Measurements from ENCODE around the gene DRAP1. TPM values are rescaled to one million over a fixed set of nuclear protein-coding genes. Genes with fewer than 3 reads are reported as not detected.
A peak's percentile ranks its signal among the peaks of the same experiment; 100 is the strongest.

The DRAP1 gene
- total RNA-seq, 1 experiment from 2014 or later: 114 TPM

DNA sequence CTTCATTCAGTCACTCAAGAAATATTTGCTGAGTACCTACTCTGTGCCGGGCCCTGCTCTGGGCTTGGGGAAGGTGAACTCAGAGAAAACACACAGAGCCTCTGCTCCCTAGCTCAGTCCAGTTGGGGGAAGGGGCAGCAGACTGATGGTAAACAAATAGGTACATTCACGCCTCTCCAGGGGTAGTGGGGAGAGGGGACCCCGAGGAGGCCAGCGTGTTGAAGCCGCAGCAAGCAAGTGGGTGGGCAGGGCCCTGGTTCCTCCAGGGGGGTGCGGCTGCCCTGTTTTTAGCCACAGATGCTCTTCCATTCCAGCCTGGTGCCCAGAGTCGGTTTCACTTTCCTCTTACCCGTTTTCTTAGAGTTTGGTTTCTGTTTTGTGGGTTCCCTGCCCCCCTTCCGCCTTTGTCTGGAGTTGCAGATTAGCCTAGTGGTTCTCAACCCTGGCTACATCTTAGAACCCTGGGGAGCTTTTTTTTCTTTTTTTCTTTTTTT, 8.7 kb downstream of the DRAP1 start (continued):
- TF ChIP-seq, protein P1, sequence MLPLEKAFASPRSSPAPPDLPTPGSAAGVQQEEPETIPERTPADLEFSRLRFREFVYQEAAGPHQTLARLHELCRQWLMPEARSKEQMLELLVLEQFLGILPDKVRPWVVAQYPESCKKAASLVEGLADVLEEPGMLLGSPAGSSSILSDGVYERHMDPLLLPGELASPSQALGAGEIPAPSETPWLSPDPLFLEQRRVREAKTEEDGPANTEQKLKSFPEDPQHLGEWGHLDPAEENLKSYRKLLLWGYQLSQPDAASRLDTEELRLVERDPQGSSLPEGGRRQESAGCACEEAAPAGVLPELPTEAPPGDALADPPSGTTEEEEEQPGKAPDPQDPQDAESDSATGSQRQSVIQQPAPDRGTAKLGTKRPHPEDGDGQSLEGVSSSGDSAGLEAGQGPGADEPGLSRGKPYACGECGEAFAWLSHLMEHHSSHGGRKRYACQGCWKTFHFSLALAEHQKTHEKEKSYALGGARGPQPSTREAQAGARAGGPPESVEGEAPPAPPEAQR (CRISPR knock-in tag; IDR thresholded peaks at IDR 0.05): no peak
- TF ChIP-seq OVOL2 (CRISPR knock-in tag; IDR thresholded peaks at IDR 0.05; ENCODE audit: borderline replicate concordance) (no peak), TEAD1 (CRISPR knock-in tag; IDR thresholded peaks at IDR 0.05) (no peak), JAZF1 (CRISPR knock-in tag; IDR thresholded peaks at IDR 0.05) (no peak), CREM (CRISPR knock-in tag; IDR thresholded peaks at IDR 0.05) (no peak), TCF7 (CRISPR knock-in tag; IDR thresholded peaks at IDR 0.05; ENCODE audit: low read depth) (no peak), ETV6 (CRISPR knock-in tag; IDR thresholded peaks at IDR 0.05) (no peak)
- TF ChIP-seq, protein P2, sequence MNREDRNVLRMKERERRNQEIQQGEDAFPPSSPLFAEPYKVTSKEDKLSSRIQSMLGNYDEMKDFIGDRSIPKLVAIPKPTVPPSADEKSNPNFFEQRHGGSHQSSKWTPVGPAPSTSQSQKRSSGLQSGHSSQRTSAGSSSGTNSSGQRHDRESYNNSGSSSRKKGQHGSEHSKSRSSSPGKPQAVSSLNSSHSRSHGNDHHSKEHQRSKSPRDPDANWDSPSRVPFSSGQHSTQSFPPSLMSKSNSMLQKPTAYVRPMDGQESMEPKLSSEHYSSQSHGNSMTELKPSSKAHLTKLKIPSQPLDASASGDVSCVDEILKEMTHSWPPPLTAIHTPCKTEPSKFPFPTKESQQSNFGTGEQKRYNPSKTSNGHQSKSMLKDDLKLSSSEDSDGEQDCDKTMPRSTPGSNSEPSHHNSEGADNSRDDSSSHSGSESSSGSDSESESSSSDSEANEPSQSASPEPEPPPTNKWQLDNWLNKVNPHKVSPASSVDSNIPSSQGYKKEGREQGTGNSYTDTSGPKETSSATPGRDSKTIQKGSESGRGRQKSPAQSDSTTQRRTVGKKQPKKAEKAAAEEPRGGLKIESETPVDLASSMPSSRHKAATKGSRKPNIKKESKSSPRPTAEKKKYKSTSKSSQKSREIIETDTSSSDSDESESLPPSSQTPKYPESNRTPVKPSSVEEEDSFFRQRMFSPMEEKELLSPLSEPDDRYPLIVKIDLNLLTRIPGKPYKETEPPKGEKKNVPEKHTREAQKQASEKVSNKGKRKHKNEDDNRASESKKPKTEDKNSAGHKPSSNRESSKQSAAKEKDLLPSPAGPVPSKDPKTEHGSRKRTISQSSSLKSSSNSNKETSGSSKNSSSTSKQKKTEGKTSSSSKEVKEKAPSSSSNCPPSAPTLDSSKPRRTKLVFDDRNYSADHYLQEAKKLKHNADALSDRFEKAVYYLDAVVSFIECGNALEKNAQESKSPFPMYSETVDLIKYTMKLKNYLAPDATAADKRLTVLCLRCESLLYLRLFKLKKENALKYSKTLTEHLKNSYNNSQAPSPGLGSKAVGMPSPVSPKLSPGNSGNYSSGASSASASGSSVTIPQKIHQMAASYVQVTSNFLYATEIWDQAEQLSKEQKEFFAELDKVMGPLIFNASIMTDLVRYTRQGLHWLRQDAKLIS (CRISPR knock-in tag; IDR thresholded peaks at IDR 0.05; ENCODE audit: borderline replicate concordance): no peak

DNA sequence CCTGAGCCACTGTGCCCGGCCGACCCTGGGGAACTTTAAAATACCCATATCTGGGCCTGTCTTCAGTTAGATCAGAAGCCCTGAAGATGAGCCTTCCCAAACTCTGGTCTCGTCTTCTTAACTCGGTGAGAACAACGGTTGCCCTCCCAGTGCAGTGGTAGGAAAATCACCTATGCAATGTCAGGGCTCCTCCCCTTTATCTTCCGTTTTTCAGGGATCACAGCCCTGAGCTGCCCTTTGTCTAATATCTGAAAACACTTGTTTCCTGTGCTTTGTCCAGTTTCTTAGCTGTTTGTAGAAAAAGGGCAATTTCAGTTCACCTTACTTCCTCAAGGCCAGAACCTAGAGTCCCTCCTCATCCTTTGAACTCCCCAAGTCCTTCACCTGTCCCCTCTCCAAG, 9.4 kb downstream of the DRAP1 start:
- Mint-ChIP-seq H3K4me1 (peaks cover 17% of the 10 kb centered on the region), H3K27ac (peak overlapping the region; percentile 6), H3K27me3 (ENCODE audit: low read depth) (no peaks in the 10 kb centered on the region), H3K36me3 (no peaks in the 10 kb centered on the region), H3K4me3 (no peak overlapping the region), H3K9me3 (no peaks in the 10 kb centered on the region)
- TF ChIP-seq, protein P3, sequence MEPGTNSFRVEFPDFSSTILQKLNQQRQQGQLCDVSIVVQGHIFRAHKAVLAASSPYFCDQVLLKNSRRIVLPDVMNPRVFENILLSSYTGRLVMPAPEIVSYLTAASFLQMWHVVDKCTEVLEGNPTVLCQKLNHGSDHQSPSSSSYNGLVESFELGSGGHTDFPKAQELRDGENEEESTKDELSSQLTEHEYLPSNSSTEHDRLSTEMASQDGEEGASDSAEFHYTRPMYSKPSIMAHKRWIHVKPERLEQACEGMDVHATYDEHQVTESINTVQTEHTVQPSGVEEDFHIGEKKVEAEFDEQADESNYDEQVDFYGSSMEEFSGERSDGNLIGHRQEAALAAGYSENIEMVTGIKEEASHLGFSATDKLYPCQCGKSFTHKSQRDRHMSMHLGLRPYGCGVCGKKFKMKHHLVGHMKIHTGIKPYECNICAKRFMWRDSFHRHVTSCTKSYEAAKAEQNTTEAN (CRISPR knock-in tag; IDR thresholded peaks at IDR 0.05): no peak
- TF ChIP-seq TP53 (CRISPR knock-in tag; IDR thresholded peaks at IDR 0.05): no peak
- no peak for TF ChIP-seq ZBTB21 (CRISPR knock-in tag; IDR thresholded peaks at IDR 0.05; ENCODE audit: borderline replicate concordance)
- no peak for TF ChIP-seq NR3C1 (CRISPR knock-in tag; conservative IDR thresholded peaks at IDR 0.05; ENCODE audit: low read depth)
- TF ChIP-seq TCF7 (CRISPR knock-in tag; IDR thresholded peaks at IDR 0.05; ENCODE audit: low read depth): no peak
- no peak for TF ChIP-seq ZNF121 (CRISPR knock-in tag; IDR thresholded peaks at IDR 0.05)
- no peak for TF ChIP-seq FOXP1 (CRISPR knock-in tag; IDR thresholded peaks at IDR 0.05; ENCODE audit: borderline replicate concordance)
- TF ChIP-seq ZNF232 (CRISPR knock-in tag; IDR thresholded peaks at IDR 0.05): no peak
- TF ChIP-seq, protein P4, sequence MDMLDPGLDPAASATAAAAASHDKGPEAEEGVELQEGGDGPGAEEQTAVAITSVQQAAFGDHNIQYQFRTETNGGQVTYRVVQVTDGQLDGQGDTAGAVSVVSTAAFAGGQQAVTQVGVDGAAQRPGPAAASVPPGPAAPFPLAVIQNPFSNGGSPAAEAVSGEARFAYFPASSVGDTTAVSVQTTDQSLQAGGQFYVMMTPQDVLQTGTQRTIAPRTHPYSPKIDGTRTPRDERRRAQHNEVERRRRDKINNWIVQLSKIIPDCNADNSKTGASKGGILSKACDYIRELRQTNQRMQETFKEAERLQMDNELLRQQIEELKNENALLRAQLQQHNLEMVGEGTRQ (CRISPR knock-in tag; IDR thresholded peaks at IDR 0.05): no peak
- DNase-seq (ENCODE audit: low spot score): no peak
- ChIA-PET CTCF (interaction anchor here (1.5 to 1.6 kb wide), 2 partner anchors 38 to 69 kb away, joined by 3 to 4 read pairs; partner anchors contain the start of gene CCDC85B), POLR2A (no interaction called here)
- ATAC-seq: no peak
